Mucosa of rectum (tissue), 2 donors: ENCODE data around the gene COL2A1.

ENCODE experiments used
- H3K27ac ChIP-seq, 2 donors: one replicate each; pipeline ENCODE4 v1.7.0; 2013; ENCODE audit warnings: inconsistent platforms in 2 of 2, low read depth in 2 of 2, low read length in 2 of 2
- H3K27me3 ChIP-seq, 2 donors: one replicate each; pipeline ENCODE4 v1.7.0; 2013; ENCODE audit warnings: low read length in 2 of 2; ENCODE audit not compliant: control insufficient read depth in 2 of 2, insufficient read depth in 2 of 2
- H3K36me3 ChIP-seq, 2 donors: one replicate each; pipeline ENCODE4 v1.7.0; 2013; ENCODE audit warnings: low read length in 2 of 2; ENCODE audit not compliant: control insufficient read depth in 2 of 2, insufficient read depth in 2 of 2
- H3K4me1 ChIP-seq, 2 donors: one replicate each; pipeline ENCODE4 v1.7.0; 2013; ENCODE audit warnings: low read length in 2 of 2, mild to moderate bottlenecking in 1 of 2; ENCODE audit not compliant: control insufficient read depth in 2 of 2, insufficient read depth in 2 of 2
- H3K4me3 ChIP-seq, 2 donors: one replicate each; pipeline ENCODE4 v1.7.0; 2013; ENCODE audit warnings: low read length in 2 of 2
- H3K9ac ChIP-seq, 2 donors: one replicate each; pipeline ENCODE4 v1.7.0; 2013; ENCODE audit warnings: low read length in 2 of 2, low read depth in 1 of 2, mild to moderate bottlenecking in 1 of 2
- H3K9me3 ChIP-seq, 2 donors: one replicate each; pipeline ENCODE4 v1.7.0; 2013; ENCODE audit warnings: low read length in 2 of 2; ENCODE audit not compliant: control insufficient read depth in 2 of 2
- donor health status: healthy.
- donor health status: Normal muscosa, but diverticular disease.

The COL2A1 gene

GRCh38 chr12:48041591-48042423, 37.5 kb upstream of the COL2A1 start:
- Histone ChIP-seq H3K4me1 (peaks cover 10 to 11% of the 10 kb centered on the region in 2 donors), H3K27me3 (no peaks in the 10 kb centered on the region), H3K36me3 (peaks cover 11 to 28% of the 10 kb centered on the region in 2 donors), H3K9me3 (no peaks in the 10 kb centered on the region), H3K9ac (no peak overlapping the region), H3K4me3 (no peak overlapping the region), H3K27ac (no peak overlapping the region)

- H3K27me3 ChIP-seq = no peaks in the 10 kb centered on the region
- no peak overlapping the region for H3K27ac ChIP-seq
- no peak overlapping the region for H3K4me3 ChIP-seq
- no peak overlapping the region for H3K9ac ChIP-seq
- no peaks in the 10 kb centered on the region for H3K9me3 ChIP-seq
- H3K4me1 ChIP-seq = peaks cover 10 to 11% of the 10 kb centered on the region in 2 donors
- peaks cover 11 to 14% of the 10 kb centered on the region in 2 donors for H3K36me3 ChIP-seq
Observed at GRCh38 chr12:48040354-48040753, 36.1 kb upstream of the COL2A1 start.

- H3K4me3 ChIP-seq = no peak overlapping the region
- peaks cover 0 to 4% of the 10 kb centered on the region in 2 donors for H3K36me3 ChIP-seq
- H3K9me3 ChIP-seq = no peaks in the 10 kb centered on the region
- H3K9ac ChIP-seq = no peak overlapping the region
- no peak overlapping the region for H3K27ac ChIP-seq
- H3K27me3 ChIP-seq = no peaks in the 10 kb centered on the region
- H3K4me1 ChIP-seq = peaks cover 10 to 11% of the 10 kb centered on the region in 2 donors
Observed at GRCh38 chr12:48039151-48039550, 34.9 kb upstream of the COL2A1 start.

- H3K9me3 ChIP-seq = no peaks in the 10 kb centered on the region
- H3K27ac ChIP-seq = no peak overlapping the region
- H3K9ac ChIP-seq = no peak overlapping the region
- peaks cover 10 to 11% of the 10 kb centered on the region in 2 donors for H3K4me1 ChIP-seq
- no peaks in the 10 kb centered on the region for H3K27me3 ChIP-seq
- no peak overlapping the region for H3K4me3 ChIP-seq
- peaks cover 0 to 4% of the 10 kb centered on the region in 2 donors for H3K36me3 ChIP-seq
Observed at GRCh38 chr12:48038085-48038484, 33.8 kb upstream of the COL2A1 start.

- no peaks in the 10 kb centered on the region for H3K9me3 ChIP-seq
- H3K4me3 ChIP-seq = no peak overlapping the region
- no peaks in the 10 kb centered on the region for H3K36me3 ChIP-seq
- H3K9ac ChIP-seq = no peak overlapping the region
- no peak overlapping the region for H3K27ac ChIP-seq
- H3K4me1 ChIP-seq = peaks cover 10 to 11% of the 10 kb centered on the region in 2 donors
- H3K27me3 ChIP-seq = no peaks in the 10 kb centered on the region
Observed at GRCh38 chr12:48037267-48037915, 33.1 kb upstream of the COL2A1 start.

GRCh38 chr12:48036818-48037217, 32.5 kb upstream of the COL2A1 start:
- Histone ChIP-seq H3K36me3 (no peaks in the 10 kb centered on the region), H3K9me3 (no peaks in the 10 kb centered on the region), H3K9ac (no peak overlapping the region), H3K4me1 (peaks cover 10 to 11% of the 10 kb centered on the region in 2 donors), H3K4me3 (no peak overlapping the region), H3K27me3 (no peaks in the 10 kb centered on the region), H3K27ac (no peak overlapping the region)

- H3K9ac ChIP-seq = no peak overlapping the region
- no peak overlapping the region for H3K4me3 ChIP-seq
- no peaks in the 10 kb centered on the region for H3K36me3 ChIP-seq
- peaks cover 11 to 14% of the 10 kb centered on the region in 2 donors for H3K4me1 ChIP-seq
- H3K9me3 ChIP-seq = no peaks in the 10 kb centered on the region
- H3K27ac ChIP-seq = no peak overlapping the region
- no peaks in the 10 kb centered on the region for H3K27me3 ChIP-seq
Observed at GRCh38 chr12:48034835-48035805, 30.8 kb upstream of the COL2A1 start.

- no peak overlapping the region for H3K9ac ChIP-seq
- H3K36me3 ChIP-seq = no peaks in the 10 kb centered on the region
- H3K27ac ChIP-seq = no peak overlapping the region
- no peak overlapping the region for H3K4me3 ChIP-seq
- H3K27me3 ChIP-seq = no peaks in the 10 kb centered on the region
- no peaks in the 10 kb centered on the region for H3K9me3 ChIP-seq
- H3K4me1 ChIP-seq = peaks cover 0 to 10% of the 10 kb centered on the region in 2 donors
Observed at GRCh38 chr12:48033451-48033850, 29.2 kb upstream of the COL2A1 start.

- Histone ChIP-seq H3K27me3 (no peaks in the 10 kb centered on the region), H3K36me3 (no peaks in the 10 kb centered on the region), H3K9me3 (no peaks in the 10 kb centered on the region), H3K9ac (no peak overlapping the region), H3K27ac (no peak overlapping the region), H3K4me3 (no peak overlapping the region), H3K4me1 (peaks cover 0 to 13% of the 10 kb centered on the region in 2 donors)
Observed at GRCh38 chr12:48032597-48032996, 28.3 kb upstream of the COL2A1 start.
